CD4-positive, alpha-beta T cell treated with Interleukin-6 for 4 hours (primary cell): ENCODE measurements around the gene WDR17.

Experiments used
- DNase-seq: peaks from one replicate; pipeline ENCODE4 v3.0.0-alpha.2; 2020; ENCODE audit warnings: mixed read lengths

Gene WDR17

DNA sequence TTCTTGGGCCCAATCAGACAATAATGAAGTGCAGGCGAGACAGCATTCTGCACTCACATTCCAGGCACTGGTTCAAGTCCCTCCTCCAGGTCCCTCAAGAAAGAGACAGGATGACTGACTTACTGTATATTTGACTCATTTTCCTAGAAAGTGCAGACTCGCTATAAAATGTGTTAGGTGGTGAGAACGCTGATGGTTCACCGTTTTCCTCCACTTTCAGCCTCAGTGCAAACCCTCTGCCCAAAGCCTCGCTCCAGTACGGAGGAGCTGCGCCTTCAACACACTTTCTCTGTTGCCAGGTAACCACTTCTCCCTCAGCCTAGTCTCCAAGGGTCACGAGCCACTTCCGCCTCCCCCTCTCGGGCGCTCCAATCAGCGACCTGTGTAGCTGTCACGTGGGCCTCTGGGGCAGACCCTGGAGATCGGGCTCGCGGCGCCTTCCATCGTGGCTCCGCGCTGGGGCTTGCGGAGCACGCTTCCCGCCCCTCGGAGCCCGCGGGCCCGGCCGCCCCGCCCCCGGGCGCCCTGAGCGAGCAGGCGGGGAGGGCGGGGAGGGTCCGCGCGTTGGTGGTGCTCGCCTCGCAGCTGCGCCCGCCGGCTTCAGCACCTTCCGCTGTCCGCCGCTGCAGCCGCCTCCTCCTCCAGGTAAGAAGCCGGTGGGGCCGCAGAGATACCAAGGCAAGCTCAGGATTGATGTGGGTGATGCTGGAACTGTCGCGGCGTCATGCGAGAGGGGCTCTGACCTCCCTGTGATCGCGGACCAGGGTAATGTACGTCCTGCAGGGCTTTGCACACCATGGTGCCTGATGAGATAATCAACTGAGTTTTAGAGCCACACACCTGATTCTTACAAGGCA lies at the start of gene WDR17:
WDR17 (plus strand) TSS at position 407 of the 857 bp plus-strand sequence. CDS start 45,740 bp downstream, outside the sequence.
- peak; percentile 77 for DNase-seq

DNA sequence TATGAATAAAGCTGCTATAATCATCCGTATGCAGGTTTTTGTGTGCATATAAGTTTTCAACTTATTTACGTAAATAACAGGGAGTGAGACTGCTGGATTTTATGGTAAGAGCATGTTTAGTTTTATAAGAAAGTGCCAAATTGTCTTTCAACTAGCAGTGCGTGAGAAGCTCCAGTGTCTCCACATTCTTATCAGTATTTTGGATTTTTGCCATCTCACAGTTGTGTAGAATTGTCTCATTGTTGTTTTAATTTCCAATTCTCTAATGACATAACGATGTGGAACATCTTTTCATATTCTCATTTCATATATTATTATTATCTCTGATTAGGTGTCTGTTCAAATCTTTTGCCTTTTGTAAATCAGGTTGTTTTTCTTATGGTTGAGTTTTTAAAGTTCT lies 49.0 kb upstream of the WDR17 start:
- no peak for DNase-seq

- no peak for DNase-seq
Measured at GRCh38 chr4:176020481-176021085, 45.1 kb upstream of the WDR17 start.

GRCh38 chr4:176030391-176030790 lies 35.2 kb upstream of the WDR17 start:
- no peak for DNase-seq

DNA sequence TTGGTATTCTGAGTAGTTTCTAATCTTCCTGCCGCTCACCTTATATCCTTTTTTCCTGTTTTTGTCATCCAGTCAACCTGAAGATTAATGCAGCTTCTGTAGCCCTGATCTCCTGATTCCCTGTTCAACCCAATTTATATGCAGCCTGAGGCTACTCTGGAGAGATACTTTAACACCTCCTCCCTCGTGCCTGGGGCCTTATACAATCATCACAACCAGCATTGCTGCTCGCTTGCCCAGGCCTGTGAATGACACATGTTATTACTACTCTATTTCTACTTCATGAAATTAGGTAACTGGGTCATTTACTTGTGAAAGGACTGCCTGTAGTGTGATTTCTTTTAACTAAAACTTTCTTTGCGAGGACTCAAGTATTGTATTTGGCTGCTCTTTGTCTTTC lies 33.7 kb upstream of the WDR17 start:
- no peak for DNase-seq

- no peak for DNase-seq
Measured at GRCh38 chr4:176032454-176032853, 33.2 kb upstream of the WDR17 start.

DNA sequence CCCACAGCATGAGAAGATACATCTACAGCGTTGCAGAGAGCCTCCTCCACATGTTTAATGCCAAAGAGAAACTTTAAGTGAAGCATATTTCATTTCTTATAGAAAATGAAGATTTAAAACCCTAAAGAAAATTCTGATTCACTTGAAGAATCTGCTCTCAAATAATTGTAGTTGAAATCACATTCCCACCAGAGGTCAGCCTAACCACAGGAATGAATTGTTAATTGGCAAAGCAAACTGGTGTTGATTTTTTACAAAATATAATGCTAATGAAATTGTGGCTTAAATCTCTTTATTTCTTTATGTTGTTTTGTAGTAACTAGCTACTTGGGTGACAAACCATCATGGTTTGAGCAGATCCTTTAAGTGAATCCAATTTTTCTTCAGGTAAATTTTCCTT lies 31.1 kb upstream of the WDR17 start:
- DNase-seq: peak; percentile 22

- no peak for DNase-seq
Measured at GRCh38 chr4:176034936-176035335, 30.7 kb upstream of the WDR17 start.

DNA sequence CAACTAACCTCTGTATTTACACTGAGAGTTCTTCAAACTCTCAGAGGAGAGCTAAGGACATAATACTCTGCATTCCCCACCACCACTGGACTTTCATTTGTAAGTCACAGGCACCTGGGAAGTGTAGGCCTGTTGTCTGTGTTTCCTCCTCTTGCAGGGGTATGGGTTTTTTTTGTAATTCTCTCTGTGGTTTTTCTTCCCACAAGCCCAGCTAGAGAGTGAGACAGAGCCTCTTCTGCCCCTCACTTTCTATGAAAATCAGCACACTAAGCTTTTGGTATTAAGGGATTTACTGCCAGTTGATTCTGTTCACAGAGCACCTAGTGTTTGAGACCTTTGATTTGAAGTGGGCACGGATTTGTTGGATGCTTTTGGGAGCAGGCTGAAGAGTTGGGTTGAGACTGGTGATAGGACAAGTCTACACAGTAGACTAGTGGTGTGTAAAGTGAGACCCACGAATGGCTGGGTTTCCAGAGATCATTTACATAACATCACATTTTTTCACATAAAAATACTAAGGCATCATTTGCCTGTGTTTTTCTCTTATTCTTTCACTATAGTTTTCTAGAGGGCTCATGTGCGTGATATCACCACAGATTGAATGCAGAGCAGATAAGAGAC lies 28.9 kb upstream of the WDR17 start:
- no peak for DNase-seq

GRCh38 chr4:176038789-176039188 lies 26.9 kb upstream of the WDR17 start:
- no peak for DNase-seq

DNA sequence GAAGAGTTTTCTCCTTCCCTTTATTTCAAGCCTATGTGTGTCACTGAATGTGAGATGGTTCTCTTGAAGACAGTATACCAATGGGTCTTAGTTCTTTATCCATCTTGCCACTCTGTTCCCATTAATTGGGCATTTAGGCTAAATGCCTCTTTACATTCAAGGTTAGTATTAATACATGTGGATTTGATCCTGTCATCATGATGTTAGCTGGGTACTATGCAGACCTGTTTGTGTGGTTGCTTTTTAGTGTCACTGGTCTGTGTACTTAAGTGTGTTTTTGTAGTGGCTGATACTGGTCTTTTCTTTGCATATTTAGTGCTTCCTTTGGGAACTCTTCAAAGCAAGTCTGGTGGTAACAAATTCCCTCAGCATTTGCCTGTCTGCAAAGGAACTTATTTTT lies 23.4 kb upstream of the WDR17 start:
- no peak for DNase-seq

- no peak for DNase-seq
Measured at GRCh38 chr4:176043838-176044588, 21.6 kb upstream of the WDR17 start.

DNA sequence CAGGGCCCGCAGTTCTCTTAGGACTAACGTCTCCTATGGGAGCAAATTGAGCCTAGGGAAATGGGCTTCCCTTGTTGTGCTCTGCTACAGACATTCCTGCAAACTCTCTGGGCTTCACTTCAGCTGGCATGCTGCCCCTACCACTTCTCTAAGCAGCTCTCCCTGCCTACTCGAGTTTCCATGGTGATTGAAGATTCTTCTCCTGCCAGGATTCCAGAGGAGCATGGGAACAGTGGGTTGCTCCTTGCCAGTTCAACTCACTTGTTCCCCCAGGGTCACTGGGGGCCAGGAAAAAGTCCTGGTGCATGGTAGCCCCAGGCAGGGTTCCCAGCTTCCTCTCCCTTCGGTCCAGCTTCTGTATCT lies 21.1 kb upstream of the WDR17 start:
- DNase-seq: no peak

DNA sequence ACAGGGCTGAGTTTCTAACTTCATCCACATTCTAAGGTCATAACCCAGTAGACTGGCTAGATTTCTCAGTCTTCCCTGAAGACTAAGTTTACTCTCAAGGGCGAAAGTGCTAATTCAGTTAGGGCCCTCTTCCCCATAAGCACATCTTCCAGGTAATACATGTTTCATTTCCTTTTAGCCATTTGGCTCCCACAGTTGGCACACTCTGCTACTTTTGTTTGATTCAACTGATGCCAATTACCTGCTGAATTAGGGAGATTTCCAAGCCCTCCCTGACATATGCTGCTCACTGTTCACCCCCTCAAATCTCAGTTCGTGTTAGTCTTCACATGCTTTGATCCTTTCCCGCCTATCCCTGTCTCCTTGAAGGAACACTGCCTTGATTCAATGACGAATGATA lies 17.0 kb upstream of the WDR17 start:
- DNase-seq: no peak

- no peak for DNase-seq
Measured at GRCh38 chr4:176052744-176053143, 12.9 kb upstream of the WDR17 start.

- DNase-seq: no peak
Measured at GRCh38 chr4:176053785-176054184, 11.9 kb upstream of the WDR17 start.

DNA sequence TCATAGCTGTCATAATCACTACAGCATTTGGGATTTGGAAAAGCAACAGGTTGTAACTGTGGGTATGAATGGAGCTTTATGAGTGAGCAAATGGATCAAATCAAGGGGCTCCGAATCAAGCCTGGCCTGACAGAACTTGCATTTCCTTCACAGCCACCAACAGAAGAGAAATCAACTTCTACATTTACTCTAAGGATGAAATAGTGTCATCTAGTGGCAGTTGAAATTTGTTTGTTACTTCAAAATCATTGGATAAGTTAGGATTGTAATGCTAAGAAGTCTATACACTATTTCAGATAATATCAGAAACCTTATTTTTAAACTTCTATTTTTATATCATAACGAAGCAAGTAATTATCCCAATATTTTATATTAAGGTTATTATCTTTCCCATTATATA lies 10.7 kb upstream of the WDR17 start:
- no peak for DNase-seq

DNA sequence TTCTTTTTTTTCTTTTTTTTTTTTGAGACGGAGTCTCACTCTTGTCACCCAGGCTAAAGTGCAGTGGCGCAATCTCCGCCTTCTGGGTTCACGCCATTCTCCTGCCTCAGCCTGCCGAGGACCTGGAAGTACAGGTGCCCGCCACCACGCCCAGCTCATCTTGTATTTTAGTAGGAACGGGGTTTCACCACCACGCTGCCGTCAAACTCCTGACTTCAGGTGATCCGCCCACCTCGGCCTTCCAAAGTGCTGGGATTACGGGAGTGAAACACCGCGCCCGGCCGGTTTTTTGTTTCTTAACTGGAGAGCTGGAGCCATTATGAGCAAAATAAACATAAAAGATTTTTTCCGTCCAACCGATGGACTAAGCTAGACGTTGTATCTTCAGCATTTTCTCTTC lies 1.9 kb upstream of the WDR17 start:
- no peak for DNase-seq

DNA sequence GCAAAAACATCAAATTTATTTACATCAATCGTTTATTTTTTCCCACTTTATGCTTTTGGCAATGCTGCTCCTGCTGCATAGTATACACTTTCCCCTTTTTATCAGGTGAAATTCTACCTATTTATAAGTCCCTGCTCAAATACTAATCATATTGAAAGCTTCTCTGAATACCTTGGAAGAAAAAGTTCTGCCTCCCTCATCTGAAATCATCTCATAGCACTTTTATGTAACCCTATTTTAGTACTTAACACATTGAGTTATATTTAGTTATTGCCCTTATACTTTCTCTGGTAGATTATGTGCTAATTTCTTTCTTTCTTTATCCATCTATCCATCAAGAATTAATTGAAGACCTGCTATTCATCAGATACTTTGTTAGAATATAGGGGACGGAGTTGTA lies 1.1 kb upstream of the WDR17 start:
- DNase-seq: no peak

DNA sequence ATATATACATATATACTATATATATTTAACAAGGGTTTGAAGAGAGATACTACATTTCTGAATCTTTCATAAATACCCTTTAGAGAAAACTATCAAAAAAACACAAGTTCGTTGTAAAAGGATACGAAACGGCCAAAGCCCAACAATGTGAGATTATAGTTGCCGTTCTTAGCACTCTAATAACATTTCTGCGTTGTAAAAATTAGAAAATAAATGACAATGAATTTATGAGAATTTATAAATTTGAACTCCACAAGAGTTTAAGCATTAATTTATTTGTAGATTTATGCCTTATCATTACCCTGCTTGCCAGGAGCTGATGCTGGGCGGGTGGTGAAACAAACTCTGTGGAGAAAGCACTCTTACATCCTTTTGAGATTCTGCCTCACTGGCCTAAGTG lies 1.1 kb downstream of the WDR17 start:
- no peak for DNase-seq

- no peak for DNase-seq
Measured at GRCh38 chr4:176077561-176077960, 11.9 kb downstream of the WDR17 start.

- DNase-seq: no peak
Measured at GRCh38 chr4:176084769-176085168, 19.1 kb downstream of the WDR17 start.

- no peak for DNase-seq
Measured at GRCh38 chr4:176090115-176090514, 24.5 kb downstream of the WDR17 start.
